ENCODE data around the gene C1R. TPM values are rescaled to one million over a fixed set of nuclear protein-coding genes. Genes with fewer than 3 reads are reported as not detected.
A peak's percentile ranks its signal among the peaks of the same experiment; 100 is the strongest.
"Not testable (repeated sequence)": the region's sequence is repeated elsewhere in the genome, so short reads cannot be mapped to it uniquely, and the experiment has no call there.

Gene C1R
- total and polyA plus RNA-seq, 5 donors = 201 to 447 (median 340) TPM

DNA sequence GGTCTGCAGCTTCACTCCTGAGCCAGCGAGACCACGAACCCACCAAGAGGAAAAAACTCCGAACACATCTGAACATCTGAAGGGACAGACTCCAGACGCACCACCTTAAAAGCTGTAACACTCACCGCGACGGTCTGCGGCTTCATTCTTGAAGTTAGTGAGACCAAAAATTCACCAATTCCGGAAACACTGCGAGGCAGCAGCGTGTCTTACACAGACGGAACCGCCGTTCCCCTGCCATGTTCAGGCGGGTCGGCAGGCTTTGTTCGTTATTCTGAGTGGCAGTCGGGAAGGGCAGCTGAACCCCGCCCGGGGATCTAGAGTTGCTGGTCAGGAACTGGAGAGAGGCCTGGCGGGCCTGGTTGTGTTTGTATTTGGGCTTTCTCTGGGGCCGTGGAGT, 53.7 kb downstream of the C1R start:
- ATAC-seq = no peak

DNA sequence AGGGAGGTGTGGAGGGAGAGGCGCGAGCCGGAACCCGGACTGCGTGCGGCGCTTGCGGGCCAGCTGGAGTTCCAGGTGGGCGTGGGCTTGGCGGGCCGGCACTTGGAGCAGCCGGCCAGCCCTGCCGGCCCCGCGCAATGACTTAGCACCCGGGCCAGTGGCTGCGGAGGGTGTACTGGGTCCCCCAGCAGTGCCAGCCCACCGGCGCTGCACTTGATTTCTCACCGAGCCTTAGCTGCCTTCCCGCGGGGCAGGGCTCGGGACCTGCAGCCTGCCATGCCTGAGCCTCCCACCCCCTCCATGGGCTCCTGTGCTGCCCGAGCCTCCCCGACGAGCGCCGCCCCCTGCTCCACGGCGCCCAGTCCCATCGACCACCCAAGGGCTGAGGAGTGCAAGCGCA, 54.8 kb downstream of the C1R start:
- H3K4me1 ChIP-seq (ENCODE audit: control insufficient read depth, insufficient read depth, low read length); H3K27me3 ChIP-seq (ENCODE audit: control insufficient read depth, insufficient read depth); ATAC-seq; H3K9me3 ChIP-seq (ENCODE audit: control insufficient read depth, low read length); intact Hi-C loops (cut with DNase I); DNase-seq; H3K27ac ChIP-seq (ENCODE audit: low read length); H3K4me3 ChIP-seq (ENCODE audit: low read length): not testable (repeated sequence)
- 96% methylated on average over 32 of the region's 32 CpGs for WGBS

More for the DNA sequence above, 53.7 kb downstream of the C1R start:
- WGBS = 95% methylated on average over 22 of the region's 22 CpGs
- Histone ChIP-seq H3K4me1 (ENCODE audit: control insufficient read depth, insufficient read depth, low read length) (no peaks in the 10 kb centered on the region), H3K4me3 (ENCODE audit: low read length) (no peak overlapping the region), H3K27ac (ENCODE audit: low read length) (no peak overlapping the region), H3K27me3 (ENCODE audit: control insufficient read depth, insufficient read depth) (no peaks in the 10 kb centered on the region), H3K9me3 (ENCODE audit: control insufficient read depth, low read length) (no peaks in the 10 kb centered on the region)
- intact Hi-C loops (cut with DNase I) = no loop called here
- no peak for DNase-seq

- 55% methylated on average over 2 of the region's 2 CpGs for WGBS
- no peak for ATAC-seq
Observed at GRCh38 chr12:7035463-7035862, 56.8 kb downstream of the C1R start.

DNA sequence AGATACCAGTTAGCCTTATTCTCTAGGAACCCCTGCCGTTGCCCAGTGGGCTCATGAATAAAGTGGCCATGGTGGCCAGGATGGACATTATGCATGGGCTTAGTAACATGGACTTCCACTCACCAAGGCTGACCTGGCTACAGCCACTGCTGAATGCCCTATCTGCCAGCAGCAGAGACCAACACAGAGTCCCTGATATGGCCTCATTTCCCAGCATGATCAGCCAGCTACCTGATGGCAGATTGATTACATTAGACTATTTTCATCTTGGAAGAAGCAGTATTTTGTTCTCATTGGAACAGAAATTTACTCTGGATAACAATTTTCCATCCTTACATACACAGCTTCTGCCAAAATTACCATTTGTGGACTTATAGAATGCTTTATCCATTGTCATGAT, 57.8 kb downstream of the C1R start:
- no peak overlapping the region for H3K4me3 ChIP-seq (ENCODE audit: low read length)
- DNase-seq (no peak), ATAC-seq (no peak)
- WGBS = 80% methylated on average over 1 of the region's 1 CpG
- H3K27me3 ChIP-seq (ENCODE audit: control insufficient read depth, insufficient read depth) = no peaks in the 10 kb centered on the region
- H3K27ac ChIP-seq (ENCODE audit: low read length) = no peak overlapping the region
- intact Hi-C loops (cut with DNase I) = no loop called here
- H3K9me3 ChIP-seq (ENCODE audit: control insufficient read depth, low read length) = no peaks in the 10 kb centered on the region
- no peaks in the 10 kb centered on the region for H3K4me1 ChIP-seq (ENCODE audit: control insufficient read depth, insufficient read depth, low read length)

More at GRCh38 chr12:7035463-7035862, 56.8 kb downstream of the C1R start:
- Histone ChIP-seq H3K4me3 (ENCODE audit: low read length) (no peak overlapping the region), H3K9me3 (ENCODE audit: control insufficient read depth, low read length) (no peaks in the 10 kb centered on the region), H3K4me1 (ENCODE audit: control insufficient read depth, insufficient read depth, low read length) (no peaks in the 10 kb centered on the region), H3K27me3 (ENCODE audit: control insufficient read depth, insufficient read depth) (no peaks in the 10 kb centered on the region), H3K27ac (ENCODE audit: low read length) (no peak overlapping the region)
- DNase-seq = no peak
- intact Hi-C loops (cut with DNase I) = no loop called here

DNA sequence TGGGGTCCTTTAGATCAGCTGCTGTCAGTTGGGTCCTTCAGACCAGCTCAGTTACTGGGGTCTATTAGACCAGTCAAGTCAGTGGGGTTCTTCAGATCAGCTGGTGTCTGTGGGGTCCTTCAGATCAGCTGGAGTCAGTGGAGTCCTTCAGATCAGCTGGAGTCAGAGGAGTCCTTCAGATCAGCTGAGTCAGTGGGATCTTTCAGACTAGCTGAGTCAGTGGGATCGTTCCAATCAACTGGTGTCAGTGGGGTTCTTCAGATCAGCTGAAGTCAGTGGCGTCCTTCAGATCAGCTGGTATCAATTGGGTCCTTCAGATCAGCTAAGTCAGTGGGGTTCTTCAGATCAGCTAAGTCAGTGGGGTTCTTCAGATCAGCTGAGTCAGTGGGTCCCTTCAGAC, 59.3 kb downstream of the C1R start:
- no peaks in the 10 kb centered on the region for H3K27me3 ChIP-seq (ENCODE audit: control insufficient read depth, insufficient read depth)
- no peak for DNase-seq
- H3K27ac ChIP-seq (ENCODE audit: low read length) = no peak overlapping the region
- H3K4me3 ChIP-seq (ENCODE audit: low read length) = no peak overlapping the region
- H3K4me1 ChIP-seq (ENCODE audit: control insufficient read depth, insufficient read depth, low read length) = no peaks in the 10 kb centered on the region
- WGBS = 81% methylated on average over 2 of the region's 2 CpGs
- intact Hi-C loops (cut with DNase I) = no loop called here
- ATAC-seq = no peak
- no peaks in the 10 kb centered on the region for H3K9me3 ChIP-seq (ENCODE audit: control insufficient read depth, low read length)

DNA sequence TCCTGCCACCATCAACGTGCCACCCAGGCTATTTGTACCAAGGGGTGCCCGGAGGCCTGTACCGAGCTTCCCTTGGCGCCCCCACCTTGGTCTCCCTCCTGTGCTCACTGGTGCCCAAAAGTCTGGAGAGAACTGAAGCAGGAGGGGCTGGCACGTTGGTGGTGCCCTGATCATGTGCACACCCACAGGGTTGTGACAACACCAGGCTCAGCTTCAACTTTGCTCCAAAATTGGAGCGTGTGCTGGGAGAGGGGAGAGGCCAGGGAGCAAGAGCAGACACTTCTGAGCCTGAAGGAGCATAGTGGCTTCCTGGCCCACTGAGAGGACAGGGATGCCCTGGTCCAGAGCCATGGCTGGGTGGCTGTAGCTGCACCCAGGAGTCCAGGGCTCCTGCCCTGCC, 60.9 kb downstream of the C1R start:
- Histone ChIP-seq H3K4me1 (ENCODE audit: control insufficient read depth, insufficient read depth, low read length) (no peaks in the 10 kb centered on the region), H3K27ac (ENCODE audit: low read length) (no peak overlapping the region), H3K9me3 (ENCODE audit: control insufficient read depth, low read length) (no peaks in the 10 kb centered on the region), H3K27me3 (ENCODE audit: control insufficient read depth, insufficient read depth) (no peaks in the 10 kb centered on the region), H3K4me3 (ENCODE audit: low read length) (no peak overlapping the region)
- no peak for DNase-seq
- WGBS = 80% methylated on average over 6 of the region's 6 CpGs
- peak; percentile 14 to 20 for ATAC-seq
- intact Hi-C loops (cut with DNase I) = no loop called here

Other genes with a start within 250 kb of the C1R start
- 1 to 10 TPM in 3 of 4 donors, not detected in 1; 1.2 to 1.8 (median 1.2) TPM for gene CDCA3, start 241.2 kb downstream of the C1R start, total RNA-seq
- 0.50 TPM for gene CDCA3, start 241.2 kb downstream of the C1R start, polyA plus RNA-seq
- gene USP5, start 240.3 kb downstream of the C1R start, total RNA-seq = 10 to 100 TPM; 59.2 to 74.6 (median 71.0) TPM
- gene USP5, start 240.3 kb downstream of the C1R start, polyA plus RNA-seq = 29.4 TPM
- gene TPI1, start 224.9 kb downstream of the C1R start, total RNA-seq = 100 to 1,000 TPM; 707 to 793 (median 721) TPM
- gene TPI1, start 224.9 kb downstream of the C1R start, polyA plus RNA-seq = 872 TPM
- gene SPSB2, start 219.1 kb downstream of the C1R start, total RNA-seq = 1 to 10 TPM; 2.5 to 4.2 (median 3.5) TPM
- 4.6 TPM for gene SPSB2, start 219.1 kb downstream of the C1R start, polyA plus RNA-seq
- gene LRRC23, start 187.6 kb downstream of the C1R start, total RNA-seq = 10 to 100 TPM; 11.4 to 13.9 (median 12.1) TPM
- gene LRRC23, start 187.6 kb downstream of the C1R start, polyA plus RNA-seq = 15.0 TPM
- gene ENO2, start 177.9 kb downstream of the C1R start, total RNA-seq = 10 to 100 TPM; 29.6 to 42.1 (median 35.8) TPM
- gene ENO2, start 177.9 kb downstream of the C1R start, polyA plus RNA-seq = 17.8 TPM
- 10 to 100 TPM; 85.3 to 89.3 (median 88.6) TPM for gene ATN1, start 164.5 kb downstream of the C1R start, total RNA-seq
- gene ATN1, start 164.5 kb downstream of the C1R start, polyA plus RNA-seq = 70.1 TPM
- gene RNU7-1, start 148.6 kb downstream of the C1R start, total RNA-seq = not detected
- gene RNU7-1, start 148.6 kb downstream of the C1R start, polyA plus RNA-seq = not detected
- gene C12orf57, start 148.4 kb downstream of the C1R start, total RNA-seq = 100 to 1,000 TPM; 262 to 339 (median 272) TPM
- gene C12orf57, start 148.4 kb downstream of the C1R start, polyA plus RNA-seq = 441 TPM
- gene PTPN6, start 141.1 kb downstream of the C1R start, total RNA-seq = 10 to 100 TPM in 2 of 4 donors, 1 to 10 TPM in 2; 7.7 to 12.1 (median 9.3) TPM
- 5.9 TPM for gene PTPN6, start 141.1 kb downstream of the C1R start, polyA plus RNA-seq
- gene PHB2, start 121.8 kb downstream of the C1R start, total RNA-seq = 100 to 1,000 TPM; 137 to 159 (median 142) TPM
- 127 TPM for gene PHB2, start 121.8 kb downstream of the C1R start, polyA plus RNA-seq
- 10 to 100 TPM; 33.7 to 40.2 (median 38.1) TPM for gene EMG1, start 121.5 kb downstream of the C1R start, total RNA-seq
- gene EMG1, start 121.5 kb downstream of the C1R start, polyA plus RNA-seq = 26.0 TPM
- gene LPCAT3, start 74.0 kb downstream of the C1R start, total RNA-seq = 10 to 100 TPM; 14.0 to 22.2 (median 19.2) TPM
- 17.8 TPM for gene LPCAT3, start 74.0 kb downstream of the C1R start, polyA plus RNA-seq
- gene C1S, start 31.7 kb downstream of the C1R start, total RNA-seq = 100 to 1,000 TPM; 162 to 288 (median 238) TPM
- gene C1S, start 31.7 kb downstream of the C1R start, polyA plus RNA-seq = 126 TPM
- gene C1RL, start 16.8 kb upstream of the C1R start, total RNA-seq = 10 to 100 TPM; 17.6 to 29.6 (median 21.6) TPM
- gene C1RL, start 16.8 kb upstream of the C1R start, polyA plus RNA-seq = 16.7 TPM
- gene RBP5, start 36.4 kb upstream of the C1R start, total RNA-seq = 1 to 10 TPM in 1 of 4 donors, under 1 TPM in 2, not detected in 1; 0.47 to 1.7 (median 0.65) TPM
- 0.77 TPM for gene RBP5, start 36.4 kb upstream of the C1R start, polyA plus RNA-seq
- gene CLSTN3, start 37.9 kb upstream of the C1R start, total RNA-seq = 10 to 100 TPM in 3 of 4 donors, 1 to 10 TPM in 1; 7.0 to 11.1 (median 10.7) TPM
- 13.6 TPM for gene CLSTN3, start 37.9 kb upstream of the C1R start, polyA plus RNA-seq
- 10 to 100 TPM; 23.5 to 35.2 (median 29.8) TPM for gene PEX5, start 97.2 kb upstream of the C1R start, total RNA-seq
- 13.0 TPM for gene PEX5, start 97.2 kb upstream of the C1R start, polyA plus RNA-seq
- not detected for gene ACSM4, start 211.6 kb upstream of the C1R start, total RNA-seq
- not detected for gene ACSM4, start 211.6 kb upstream of the C1R start, polyA plus RNA-seq